ENCODE measurements around the gene PRR7. TPM values are rescaled to one million over a fixed set of nuclear protein-coding genes. Genes with fewer than 3 reads are reported as not detected.

PRR7 gene
- total RNA-seq, 1 donor from 2014 or later = 1.7 TPM

DNA sequence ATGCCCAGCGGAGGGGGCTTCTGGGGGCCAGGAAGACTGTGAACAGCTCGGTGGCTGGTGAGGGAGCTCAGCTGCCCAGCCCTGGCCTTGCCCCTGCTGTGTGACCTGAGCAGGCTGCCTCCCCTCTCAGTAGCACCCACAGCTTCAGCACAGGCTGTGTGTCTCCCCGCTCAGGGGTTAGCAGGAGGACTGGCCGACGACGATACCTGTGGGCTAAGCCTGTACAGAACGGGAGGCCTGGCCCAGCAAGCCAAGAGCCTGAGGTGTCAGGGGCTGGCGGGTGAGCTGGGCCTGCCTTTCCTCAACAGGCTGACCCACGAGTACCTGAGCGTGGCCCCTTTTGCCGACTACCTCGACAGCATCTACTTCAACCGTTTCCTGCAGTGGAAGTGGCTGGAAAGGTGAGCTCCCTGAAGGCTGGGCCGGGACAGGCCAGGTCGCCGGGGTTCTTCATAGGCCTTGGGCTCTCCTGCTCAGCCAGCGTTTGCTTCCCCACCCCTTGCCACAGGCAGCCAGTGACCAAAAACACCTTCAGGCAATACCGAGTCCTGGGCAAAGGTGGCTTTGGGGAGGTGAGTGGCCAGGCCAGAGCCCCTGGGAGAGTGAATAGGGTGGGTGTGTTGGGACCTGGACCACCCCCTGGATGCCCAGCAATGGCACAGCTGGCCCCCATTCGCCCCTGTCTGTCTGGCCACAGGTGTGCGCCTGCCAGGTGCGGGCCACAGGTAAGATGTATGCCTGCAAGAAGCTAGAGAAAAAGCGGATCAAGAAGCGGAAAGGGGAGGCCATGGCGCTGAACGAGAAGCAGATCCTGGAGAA, 13.6 kb upstream of the PRR7 start:
- Histone ChIP-seq H3K27ac (no peak overlapping the region), H3K27me3 (ENCODE audit: low read depth) (no peaks in the 10 kb centered on the region), H3K4me3 (no peak overlapping the region), H3K4me1 (peaks cover 48% of the 10 kb centered on the region), H3K9me3 (no peaks in the 10 kb centered on the region), H3K36me3 (peaks cover 72% of the 10 kb centered on the region)
- intact Hi-C loops (cut with DNase I) = no loop called here
- DNase-seq (no peak), ATAC-seq (no peak)
- no peak for TF ChIP-seq CTCF (IDR thresholded peaks at IDR 0.05)

DNA sequence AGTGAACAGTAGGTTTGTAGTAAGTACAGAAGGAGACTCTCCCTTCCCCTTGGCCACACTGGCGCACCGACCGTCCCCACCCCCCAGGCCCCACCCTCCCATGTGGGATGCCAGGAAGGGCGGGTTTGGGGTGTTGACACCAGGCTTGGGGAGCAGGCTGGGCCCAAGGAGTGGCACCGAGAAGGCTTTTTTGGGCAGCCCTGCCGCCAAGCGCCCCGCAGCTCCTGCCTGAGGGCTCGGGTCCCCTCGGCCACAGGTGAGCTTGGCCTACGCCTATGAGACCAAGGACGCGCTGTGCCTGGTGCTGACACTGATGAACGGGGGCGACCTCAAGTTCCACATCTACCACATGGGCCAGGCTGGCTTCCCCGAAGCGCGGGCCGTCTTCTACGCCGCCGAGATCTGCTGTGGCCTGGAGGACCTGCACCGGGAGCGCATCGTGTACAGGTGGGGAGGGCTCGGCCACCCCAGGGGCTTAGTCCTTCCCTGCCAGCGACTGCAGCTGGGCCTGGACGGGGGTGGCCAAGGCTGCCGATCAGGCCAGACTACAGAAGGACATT, 12.9 kb upstream of the PRR7 start:
- no peaks in the 10 kb centered on the region for H3K27me3 ChIP-seq (ENCODE audit: low read depth)
- ATAC-seq = no peak
- no peak overlapping the region for H3K4me3 ChIP-seq
- no peak overlapping the region for H3K27ac ChIP-seq
- no peak for DNase-seq
- intact Hi-C loops (cut with DNase I) = no loop called here
- H3K36me3 ChIP-seq = peaks cover 78% of the 10 kb centered on the region
- no peaks in the 10 kb centered on the region for H3K9me3 ChIP-seq
- peaks cover 42% of the 10 kb centered on the region for H3K4me1 ChIP-seq
- TF ChIP-seq CTCF (IDR thresholded peaks at IDR 0.05) = no peak

- H3K36me3 ChIP-seq = peaks cover 82% of the 10 kb centered on the region
- no peaks in the 10 kb centered on the region for H3K9me3 ChIP-seq
- no peaks in the 10 kb centered on the region for H3K27me3 ChIP-seq (ENCODE audit: low read depth)
- no peak overlapping the region for H3K27ac ChIP-seq
- intact Hi-C loops (cut with DNase I) = no loop called here
- no peak overlapping the region for H3K4me3 ChIP-seq
- ATAC-seq (no peak), DNase-seq (no peak)
- no peak for TF ChIP-seq CTCF (IDR thresholded peaks at IDR 0.05)
- H3K4me1 ChIP-seq = peaks cover 35% of the 10 kb centered on the region
These were observed 12.2 kb upstream of the PRR7 start for GRCh38 chr5:177434437-177434836.

- TF ChIP-seq CTCF (IDR thresholded peaks at IDR 0.05) = no peak
- no peak overlapping the region for H3K4me3 ChIP-seq
- peaks cover 87% of the 10 kb centered on the region for H3K36me3 ChIP-seq
- no peak for DNase-seq
- H3K4me1 ChIP-seq = peaks cover 28% of the 10 kb centered on the region
- H3K27me3 ChIP-seq (ENCODE audit: low read depth) = no peaks in the 10 kb centered on the region
- intact Hi-C loops (cut with DNase I) = no loop called here
- no peaks in the 10 kb centered on the region for H3K9me3 ChIP-seq
- H3K27ac ChIP-seq = no peak overlapping the region
- no peak for ATAC-seq
These were observed 11.5 kb upstream of the PRR7 start for GRCh38 chr5:177434942-177435738.

- H3K4me1 ChIP-seq = peaks cover 19% of the 10 kb centered on the region
- H3K27me3 ChIP-seq (ENCODE audit: low read depth) = no peaks in the 10 kb centered on the region
- intact Hi-C loops (cut with DNase I) = no loop called here
- H3K27ac ChIP-seq = no peak overlapping the region
- no peak for TF ChIP-seq CTCF (IDR thresholded peaks at IDR 0.05)
- H3K36me3 ChIP-seq = peaks cover 92% of the 10 kb centered on the region
- ATAC-seq = no peak
- H3K9me3 ChIP-seq = no peaks in the 10 kb centered on the region
- no peak for DNase-seq
- H3K4me3 ChIP-seq = no peak overlapping the region
These were observed 10.6 kb upstream of the PRR7 start for GRCh38 chr5:177435847-177436536.

Measured in lower lobe of right lung (tissue), 2 donors.